ENCODE results near the gene XIAP. TPM values are rescaled to one million over a fixed set of nuclear protein-coding genes. Genes with fewer than 3 reads are reported as not detected.

The XIAP gene
- total RNA-seq, 3 donors from 2014 or later = 38.7 to 47.6 (median 44.2) TPM

GRCh38 chrX:123876177-123876576, 16.3 kb downstream of the XIAP start:
- DNase-seq (ENCODE audit: low spot score in 2 of 2) = no peak
- TF ChIP-seq CTCF (IDR thresholded peaks at IDR 0.05) (no peak), POLR2A (IDR thresholded peaks at IDR 0.05) (no peak), POLR2AphosphoS5 (IDR thresholded peaks at IDR 0.05) (no peak)
- no peaks in the 10 kb centered on the region for H3K4me1 ChIP-seq
- H3K27ac ChIP-seq = no peak overlapping the region
- no peaks in the 10 kb centered on the region for H3K27me3 ChIP-seq
- H3K36me3 ChIP-seq = no peaks in the 10 kb centered on the region
- intact Hi-C loops (cut with DNase I; ENCODE audit: low total_unique reads) = no loop called here
- H3K4me3 ChIP-seq = no peak overlapping the region
- H3K9me3 ChIP-seq = no peaks in the 10 kb centered on the region

- Histone ChIP-seq H3K36me3 (no peaks in the 10 kb centered on the region), H3K27me3 (no peaks in the 10 kb centered on the region), H3K27ac (no peak overlapping the region), H3K4me1 (no peaks in the 10 kb centered on the region), H3K9me3 (no peaks in the 10 kb centered on the region), H3K4me3 (no peak overlapping the region)
- no peak for DNase-seq (ENCODE audit: low spot score in 2 of 2)
- no peak for TF ChIP-seq CTCF (IDR thresholded peaks at IDR 0.05)
- TF ChIP-seq POLR2A (IDR thresholded peaks at IDR 0.05) = no peak
- no peak for TF ChIP-seq POLR2AphosphoS5 (IDR thresholded peaks at IDR 0.05)
- intact Hi-C loops (cut with DNase I; ENCODE audit: low total_unique reads) = no loop called here
Observed at GRCh38 chrX:123876844-123877243, 17.0 kb downstream of the XIAP start.

GRCh38 chrX:123878252-123878721, 18.4 kb downstream of the XIAP start:
- H3K4me3 ChIP-seq = no peak overlapping the region
- H3K9me3 ChIP-seq = no peaks in the 10 kb centered on the region
- no peaks in the 10 kb centered on the region for H3K36me3 ChIP-seq
- no peak for TF ChIP-seq POLR2A (IDR thresholded peaks at IDR 0.05)
- H3K27ac ChIP-seq = no peak overlapping the region
- no peaks in the 10 kb centered on the region for H3K27me3 ChIP-seq
- no peak for DNase-seq (ENCODE audit: low spot score in 2 of 2)
- no peaks in the 10 kb centered on the region for H3K4me1 ChIP-seq
- intact Hi-C loops (cut with DNase I; ENCODE audit: low total_unique reads) = no loop called here

- H3K27me3 ChIP-seq = no peaks in the 10 kb centered on the region
- H3K27ac ChIP-seq = no peak overlapping the region
- no peaks in the 10 kb centered on the region for H3K9me3 ChIP-seq
- DNase-seq (ENCODE audit: low spot score in 2 of 2) = no peak
- no peaks in the 10 kb centered on the region for H3K4me1 ChIP-seq
- H3K4me3 ChIP-seq = no peak overlapping the region
- no peak for TF ChIP-seq CTCF (IDR thresholded peaks at IDR 0.05)
- TF ChIP-seq POLR2A (IDR thresholded peaks at IDR 0.05) = no peak
- TF ChIP-seq POLR2AphosphoS5 (IDR thresholded peaks at IDR 0.05) = no peak
- intact Hi-C loops (cut with DNase I; ENCODE audit: low total_unique reads) = no loop called here
- H3K36me3 ChIP-seq = no peaks in the 10 kb centered on the region
Observed at GRCh38 chrX:123881330-123881729, 21.5 kb downstream of the XIAP start.

- no peaks in the 10 kb centered on the region for H3K36me3 ChIP-seq
- no peaks in the 10 kb centered on the region for H3K9me3 ChIP-seq
- H3K27ac ChIP-seq = no peak overlapping the region
- H3K4me1 ChIP-seq = no peaks in the 10 kb centered on the region
- DNase-seq (ENCODE audit: low spot score in 2 of 2) = no peak
- intact Hi-C loops (cut with DNase I; ENCODE audit: low total_unique reads) = no loop called here
- TF ChIP-seq POLR2AphosphoS5 (IDR thresholded peaks at IDR 0.05) (no peak), CTCF (IDR thresholded peaks at IDR 0.05) (no peak), POLR2A (IDR thresholded peaks at IDR 0.05) (no peak)
- no peaks in the 10 kb centered on the region for H3K27me3 ChIP-seq
- no peak overlapping the region for H3K4me3 ChIP-seq
Observed at GRCh38 chrX:123882391-123882790, 22.5 kb downstream of the XIAP start.

All from breast epithelium (tissue), 4 donors.